ENCODE results near the gene PTPRM. TPM values are rescaled to one million over a fixed set of nuclear protein-coding genes. Genes with fewer than 3 reads are reported as not detected.

PTPRM gene
- total and polyA plus RNA-seq, 2 of the 8 experiments (the other 6 are each of a cell fraction or from before 2014, with no cell fraction given): 4.1 to 7.0 TPM

DNA sequence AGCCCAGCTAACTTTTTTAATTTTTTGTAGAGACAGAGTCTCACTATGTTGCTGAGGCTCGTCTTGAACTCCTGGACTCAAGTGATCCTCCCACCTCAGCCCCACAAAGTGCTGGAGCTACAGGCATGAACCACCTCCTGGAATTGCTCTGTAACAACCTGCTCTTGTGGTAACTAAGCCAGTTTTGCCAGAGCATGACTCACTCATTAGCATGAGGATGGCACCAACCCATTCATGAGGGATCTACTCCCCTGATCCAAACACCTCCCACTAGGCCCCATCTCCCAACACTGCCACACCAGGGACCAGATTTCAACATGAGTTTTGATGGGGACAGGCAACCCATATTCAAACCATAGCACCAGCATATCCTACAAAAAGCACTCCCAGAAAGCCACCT, 693.2 kb downstream of the PTPRM start:
- no peak overlapping the region for H2BK20ac ChIP-seq (ENCODE audit: low read length)
- DNase-seq (ENCODE audit: low read depth in 1 of 2, low spot score in 2 of 2) (no peak), FAIRE-seq (no peak)
- no peak overlapping the region for H4K91ac ChIP-seq (replicated peaks; ENCODE audit: insufficient read length, low read length)
- no peak overlapping the region for H3K56ac ChIP-seq (replicated peaks; ENCODE audit: insufficient read length, low read depth, low read length)
- H2BK5ac ChIP-seq (ENCODE audit: low read depth, low read length): no peak overlapping the region
- H3K4me1 ChIP-seq (replicated peaks in 1 of 4; ENCODE audit: control insufficient read depth in 3 of 4, insufficient read depth in 4 of 4, low read length in 3 of 4): peaks cover 0 to 8% (median 3%) of the 10 kb centered on the region in 4 experiments; a peak in 6 of 7 replicates
- no peak overlapping the region for H3K23ac ChIP-seq (ENCODE audit: insufficient read length)
- no peaks in the 10 kb centered on the region for H4K20me1 ChIP-seq (replicated peaks in 1 of 2; ENCODE audit: control insufficient read depth in 1 of 2, insufficient read depth in 2 of 2, low read length in 2 of 2)
- H3K79me1 ChIP-seq (ENCODE audit: low read depth, low read length): no peaks in the 10 kb centered on the region
- whole genome bisulfite sequencing, 2 experiments (ENCODE audit: extremely low coverage in 1 of 2, insufficient coverage in 1 of 2, insufficient read length in 1 of 2, insufficient replicate concordance in 2 of 2, low coverage in 1 of 2, low lambda C conversion rate in 2 of 2, missing lambda C conversion rate in 1 of 2): 94% methylated on average over 1 of the region's 1 CpG; no CpG with 5 or more reads in 1 of the 2 experiments
- H3K14ac ChIP-seq (ENCODE audit: insufficient read length): no peak overlapping the region
- no peaks in the 10 kb centered on the region for H3K9me3 ChIP-seq (ENCODE audit: insufficient read depth in 2 of 2, low read depth in 1 of 2, low read length in 1 of 2)
- no peaks in the 10 kb centered on the region for H3K27me3 ChIP-seq (replicated peaks in 1 of 4; ENCODE audit: control insufficient read depth in 3 of 4, extremely low read depth in 1 of 4, insufficient read depth in 3 of 4, low read length in 3 of 4)
- H2BK12ac ChIP-seq (ENCODE audit: low read depth, low read length): no peak overlapping the region; the same call in 1 of the 2 replicates
- no peak overlapping the region for H3K4me2 ChIP-seq (ENCODE audit: insufficient read depth in 1 of 2, low read depth in 2 of 2, low read length in 2 of 2)
- no peak overlapping the region for H2BK120ac ChIP-seq (replicated peaks; ENCODE audit: low read depth, low read length)
- no peak overlapping the region for H3K4ac ChIP-seq (replicated peaks; ENCODE audit: insufficient read length, low read depth, low read length)
- CTCF ChIA-PET (ENCODE audit: partially characterized antibody): interaction anchor here (0.6 to 1.6 kb wide), 5 partner anchors 13 to 524 kb away, joined by 3 to 6 read pairs (median 4); no protein-coding TSS in a partner anchor
- H3K23me2 ChIP-seq (ENCODE audit: low read depth, low read length): no peaks in the 10 kb centered on the region
- no peak overlapping the region for H3K9ac ChIP-seq (replicated peaks in 1 of 4; ENCODE audit: extremely low read depth in 1 of 4, low read depth in 3 of 4, low read length in 3 of 4)
- H4K5ac ChIP-seq (ENCODE audit: insufficient read length, low read depth, low read length): no peak overlapping the region
- 0 out of 2 replicates have a peak overlapping the region, but pooled peaks have one; percentile 29 for H3K18ac ChIP-seq (ENCODE audit: extremely low read depth, low read length)
- no peaks in the 10 kb centered on the region for H3K79me2 ChIP-seq (ENCODE audit: control insufficient read depth in 1 of 2, insufficient read depth in 2 of 2, low read length in 2 of 2)
- H3K27ac ChIP-seq (ENCODE audit: low read depth, low read length): no peak overlapping the region
- H4K8ac ChIP-seq (ENCODE audit: extremely low read depth, insufficient read depth, low read length): no peak overlapping the region
- no peak overlapping the region for H2BK15ac ChIP-seq (ENCODE audit: low read length)
- H3K4me3 ChIP-seq (ENCODE audit: extremely low read depth in 1 of 4, insufficient read depth in 2 of 4, low read depth in 3 of 4, low read length in 4 of 4): no peak overlapping the region
- no peak overlapping the region for H2AK5ac ChIP-seq (ENCODE audit: low read depth, low read length)
- no peaks in the 10 kb centered on the region for H3K36me3 ChIP-seq (ENCODE audit: control insufficient read depth in 2 of 4, insufficient read depth in 4 of 4, low read length in 3 of 4)
- TF ChIP-seq BACH1 (IDR thresholded peaks at IDR 0.05; ENCODE audit: low read length): no peak
- TF ChIP-seq JUND (IDR thresholded peaks at IDR 0.05; ENCODE audit: low read length): peak; percentile 85
- POLR2A ChIA-PET (ENCODE audit: partially characterized antibody): no interaction called here
- no peak overlapping the region for H2AFZ ChIP-seq (ENCODE audit: low read length)
